ENCODE data around the gene FNDC10.

FNDC10 gene

GRCh38 chr1:1578371-1578940 is 21.5 kb downstream of the FNDC10 start:
- WGBS, 2 donors (ENCODE audit: extremely low coverage in 2 of 2, insufficient read length in 2 of 2, insufficient replicate concordance in 1 of 2): no CpG with 5 or more reads among the region's 13 CpGs
- H3K27me3 ChIP-seq (ENCODE audit: control insufficient read depth in 3 of 3, insufficient read depth in 3 of 3, low read depth in 1 of 3, low read length in 3 of 3): peaks cover 0 to 34% (median 6%) of the 10 kb centered on the region in 3 experiments
- no peak overlapping the region for H3K4me2 ChIP-seq (ENCODE audit: insufficient read depth, low read length, poor library complexity, severe bottlenecking)
- no peak overlapping the region for H3K9ac ChIP-seq (ENCODE audit: low read depth, low read length, poor library complexity)
- H2BK5ac ChIP-seq (ENCODE audit: low read length): no peak overlapping the region
- no peak overlapping the region for H3K4ac ChIP-seq (ENCODE audit: low read length)
- H3K18ac ChIP-seq (ENCODE audit: low read length): no peak overlapping the region
- no peak overlapping the region for H4K8ac ChIP-seq (ENCODE audit: low read depth, low read length)
- H3K4me3 ChIP-seq (ENCODE audit: low read length in 2 of 2): no peak overlapping the region
- H2AFZ ChIP-seq (ENCODE audit: low read length): peak overlapping the region; percentile 29
- H2BK120ac ChIP-seq (ENCODE audit: low read depth, low read length): no peak overlapping the region
- no peak overlapping the region for H2BK12ac ChIP-seq (ENCODE audit: low read length)
- H3K23ac ChIP-seq (ENCODE audit: low read depth, low read length, poor library complexity): no peak overlapping the region
- no peak overlapping the region for H3K27ac ChIP-seq (replicated peaks; ENCODE audit: low read length)
- H2BK15ac ChIP-seq (ENCODE audit: low read length): no peak overlapping the region
- peak overlapping the region; percentile 70 for H2AK5ac ChIP-seq (ENCODE audit: low read depth, low read length)
- no peak for DNase-seq (ENCODE audit: low spot score)
- no peak overlapping the region for H4K91ac ChIP-seq (ENCODE audit: low read depth, low read length, poor library complexity)
- H3K14ac ChIP-seq (ENCODE audit: low read length): no peak overlapping the region
- H3K36me3 ChIP-seq (replicated peaks in 1 of 2; ENCODE audit: control insufficient read depth in 2 of 2, insufficient read depth in 2 of 2, low read length in 2 of 2): no peaks in the 10 kb centered on the region
- H3K4me1 ChIP-seq (ENCODE audit: control insufficient read depth in 2 of 2, insufficient read depth in 1 of 2, low read depth in 1 of 2, low read length in 2 of 2): peaks cover 2 to 3% of the 10 kb centered on the region in 2 donors
- H3K79me1 ChIP-seq (ENCODE audit: low read depth, low read length): peaks cover 2% of the 10 kb centered on the region
- H3K9me3 ChIP-seq (replicated peaks in 1 of 2; ENCODE audit: control insufficient read depth in 2 of 2, insufficient read depth in 1 of 2, low read depth in 1 of 2, low read length in 2 of 2): no peaks in the 10 kb centered on the region

- WGBS, 2 donors (ENCODE audit: extremely low coverage in 2 of 2, insufficient read length in 2 of 2, insufficient replicate concordance in 1 of 2): no CpG with 5 or more reads among the region's 10 CpGs
- Histone ChIP-seq H2BK12ac (ENCODE audit: low read length) (peak overlapping the region; percentile 10), H3K9me3 (replicated peaks in 1 of 2; ENCODE audit: control insufficient read depth in 2 of 2, insufficient read depth in 1 of 2, low read depth in 1 of 2, low read length in 2 of 2) (no peaks in the 10 kb centered on the region), H2AK5ac (ENCODE audit: low read depth, low read length) (peak overlapping the region; percentile 56), H3K79me1 (ENCODE audit: low read depth, low read length) (peaks cover 2% of the 10 kb centered on the region), H2BK15ac (ENCODE audit: low read length) (no peak overlapping the region), H2AFZ (ENCODE audit: low read length) (peak overlapping the region; percentile 17), H2BK120ac (ENCODE audit: low read depth, low read length) (no peak overlapping the region), H4K8ac (ENCODE audit: low read depth, low read length) (no peak overlapping the region), H3K36me3 (replicated peaks in 1 of 2; ENCODE audit: control insufficient read depth in 2 of 2, insufficient read depth in 2 of 2, low read length in 2 of 2) (peaks cover 0 to 7% of the 10 kb centered on the region in 2 donors), H3K4me1 (ENCODE audit: control insufficient read depth in 2 of 2, insufficient read depth in 1 of 2, low read depth in 1 of 2, low read length in 2 of 2) (peaks cover 3 to 5% of the 10 kb centered on the region in 2 donors), H4K91ac (ENCODE audit: low read depth, low read length, poor library complexity) (no peak overlapping the region), H3K4ac (ENCODE audit: low read length) (no peak overlapping the region), H3K18ac (ENCODE audit: low read length) (no peak overlapping the region), H3K9ac (ENCODE audit: low read depth, low read length, poor library complexity) (peak overlapping the region; percentile 21), H3K23ac (ENCODE audit: low read depth, low read length, poor library complexity) (peak overlapping the region; percentile 44), H3K4me2 (ENCODE audit: insufficient read depth, low read length, poor library complexity, severe bottlenecking) (no peak overlapping the region), H2BK5ac (ENCODE audit: low read length) (no peak overlapping the region), H3K14ac (ENCODE audit: low read length) (no peak overlapping the region), H3K4me3 (ENCODE audit: low read length in 2 of 2) (peak overlapping the region in 1 of 2 donors; percentile 1), H3K27me3 (ENCODE audit: control insufficient read depth in 3 of 3, insufficient read depth in 3 of 3, low read depth in 1 of 3, low read length in 3 of 3) (peaks cover 0 to 25% (median 6%) of the 10 kb centered on the region in 3 experiments), H3K27ac (replicated peaks; ENCODE audit: low read length) (no peak overlapping the region)
- DNase-seq (ENCODE audit: low spot score): no peak
Observed at GRCh38 chr1:1577367-1578011, 22.4 kb downstream of the FNDC10 start.

- Histone ChIP-seq H3K4me1 (ENCODE audit: control insufficient read depth in 2 of 2, insufficient read depth in 1 of 2, low read depth in 1 of 2, low read length in 2 of 2) (peaks cover 3 to 5% of the 10 kb centered on the region in 2 donors), H3K27me3 (ENCODE audit: control insufficient read depth in 3 of 3, insufficient read depth in 3 of 3, low read depth in 1 of 3, low read length in 3 of 3) (peaks cover 0 to 9% (median 4%) of the 10 kb centered on the region in 3 experiments), H2BK5ac (ENCODE audit: low read length) (peak within 1 kb of the TSS; percentile 93), H3K18ac (ENCODE audit: low read length) (peak within 1 kb of the TSS; percentile 95), H3K36me3 (replicated peaks in 1 of 2; ENCODE audit: control insufficient read depth in 2 of 2, insufficient read depth in 2 of 2, low read length in 2 of 2) (peaks cover 0 to 25% of the 10 kb centered on the region in 2 donors), H2BK15ac (ENCODE audit: low read length) (peak within 1 kb of the TSS; percentile 37), H3K27ac (replicated peaks; ENCODE audit: low read length) (peak within 1 kb of the TSS; percentile 96), H3K14ac (ENCODE audit: low read length) (peak within 1 kb of the TSS; percentile 89), H4K8ac (ENCODE audit: low read depth, low read length) (no peak within 1 kb of the TSS), H3K4ac (ENCODE audit: low read length) (peak within 1 kb of the TSS; percentile 66), H3K4me2 (ENCODE audit: insufficient read depth, low read length, poor library complexity, severe bottlenecking) (peak within 1 kb of the TSS; percentile 79), H2AFZ (ENCODE audit: low read length) (peak within 1 kb of the TSS; percentile 88), H3K9ac (ENCODE audit: low read depth, low read length, poor library complexity) (peak within 1 kb of the TSS; percentile 99), H4K91ac (ENCODE audit: low read depth, low read length, poor library complexity) (peak within 1 kb of the TSS; percentile 53), H3K4me3 (ENCODE audit: low read length in 2 of 2) (peak within 1 kb of the TSS; percentile 94 to 100), H2BK120ac (ENCODE audit: low read depth, low read length) (peak within 1 kb of the TSS; percentile 61), H2AK5ac (ENCODE audit: low read depth, low read length) (peak within 1 kb of the TSS; percentile 98), H3K23ac (ENCODE audit: low read depth, low read length, poor library complexity) (peak within 1 kb of the TSS; percentile 86), H3K79me1 (ENCODE audit: low read depth, low read length) (peaks cover 2% of the 10 kb centered on the region), H2BK12ac (ENCODE audit: low read length) (no peak within 1 kb of the TSS), H3K9me3 (replicated peaks in 1 of 2; ENCODE audit: control insufficient read depth in 2 of 2, insufficient read depth in 1 of 2, low read depth in 1 of 2, low read length in 2 of 2) (no peaks in the 10 kb centered on the region)
- no CpG with 5 or more reads among the region's 87 CpGs for WGBS, 2 donors (ENCODE audit: extremely low coverage in 2 of 2, insufficient read length in 2 of 2, insufficient replicate concordance in 1 of 2)
- DNase-seq (ENCODE audit: low spot score): peak; percentile 91
Observed at GRCh38 chr1:1574721-1575537, 25.0 kb downstream of the FNDC10 start, which contains the start of gene SSU72. SSU72 (minus strand) TSS chr1:1574863; CDS start chr1:1574557, 306 bp downstream.
